ENCODE data around the gene ANKRD66. TPM values are rescaled to one million over a fixed set of nuclear protein-coding genes. Genes with fewer than 3 reads are reported as not detected.

Gene ANKRD66
- total RNA-seq, 3 donors from 2014 or later, result not detected

DNA sequence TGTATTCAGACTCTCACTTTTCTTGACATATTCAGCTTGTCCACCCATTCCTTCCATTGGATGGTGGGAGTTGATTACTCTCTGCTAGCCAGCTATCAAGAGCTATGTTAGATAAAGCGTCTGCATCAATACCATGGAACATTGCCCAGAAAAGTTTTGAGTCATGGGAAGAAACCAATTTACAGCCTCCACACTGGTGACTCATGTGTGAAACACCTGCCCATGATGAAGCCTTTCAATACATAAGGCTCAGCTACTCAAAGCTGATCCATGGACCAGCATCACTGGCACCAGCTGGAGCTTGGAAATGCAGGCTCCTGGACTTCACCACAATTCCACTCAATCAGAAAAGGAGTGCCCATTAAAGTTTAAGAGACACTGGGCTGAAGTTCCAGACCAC is 27.6 kb upstream of the ANKRD66 start:
- Histone ChIP-seq H3K36me3 (ENCODE audit: low read depth) (no peaks in the 10 kb centered on the region), H3K4me3 (no peak overlapping the region), H3K9me3 (no peaks in the 10 kb centered on the region), H3K4me1 (ENCODE audit: low read depth) (no peaks in the 10 kb centered on the region)
- ATAC-seq (peak; percentile 57), DNase-seq (no peak)
- intact Hi-C loops (cut with DNase I, micrococcal nuclease), result no loop called here
- no peak for TF ChIP-seq CTCF (IDR thresholded peaks at IDR 0.05)

DNA sequence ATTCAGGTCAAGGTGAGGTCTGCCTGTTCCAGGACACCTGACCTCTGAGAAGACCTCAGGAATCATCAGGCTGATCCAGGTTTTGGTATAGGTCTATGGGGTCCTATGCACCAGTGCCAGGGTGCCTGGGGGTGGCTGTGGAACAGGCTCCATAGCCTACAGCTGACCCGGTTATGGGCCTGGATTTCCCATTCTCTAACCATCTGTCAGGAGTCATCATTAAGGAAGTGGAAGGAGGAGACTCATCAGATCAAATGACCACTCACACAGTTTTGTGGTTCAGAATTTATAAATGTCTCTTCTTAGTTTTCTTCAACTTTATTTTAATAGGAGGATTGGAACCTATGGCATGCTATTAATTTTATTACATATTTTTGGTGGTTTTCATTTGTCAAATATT is 26.3 kb upstream of the ANKRD66 start:
- TF ChIP-seq CTCF (IDR thresholded peaks at IDR 0.05), result no peak
- ATAC-seq, result no peak
- H3K36me3 ChIP-seq (ENCODE audit: low read depth), result no peaks in the 10 kb centered on the region

GRCh38 chr6:46729787-46730326 is 16.9 kb upstream of the ANKRD66 start:
- Histone ChIP-seq H3K4me3 (no peak overlapping the region), H3K9me3 (no peaks in the 10 kb centered on the region), H3K36me3 (ENCODE audit: low read depth) (no peaks in the 10 kb centered on the region), H3K4me1 (ENCODE audit: low read depth) (no peaks in the 10 kb centered on the region)
- intact Hi-C loops (cut with DNase I, micrococcal nuclease), result no loop called here
- ATAC-seq (no peak), DNase-seq (no peak)
- no peak for TF ChIP-seq CTCF (IDR thresholded peaks at IDR 0.05)

More for the DNA sequence above, 26.3 kb upstream of the ANKRD66 start:
- Histone ChIP-seq H3K4me1 (ENCODE audit: low read depth) (no peaks in the 10 kb centered on the region), H3K4me3 (no peak overlapping the region), H3K9me3 (no peaks in the 10 kb centered on the region)
- intact Hi-C loops (cut with DNase I, micrococcal nuclease), result no loop called here
- DNase-seq, result no peak

DNA sequence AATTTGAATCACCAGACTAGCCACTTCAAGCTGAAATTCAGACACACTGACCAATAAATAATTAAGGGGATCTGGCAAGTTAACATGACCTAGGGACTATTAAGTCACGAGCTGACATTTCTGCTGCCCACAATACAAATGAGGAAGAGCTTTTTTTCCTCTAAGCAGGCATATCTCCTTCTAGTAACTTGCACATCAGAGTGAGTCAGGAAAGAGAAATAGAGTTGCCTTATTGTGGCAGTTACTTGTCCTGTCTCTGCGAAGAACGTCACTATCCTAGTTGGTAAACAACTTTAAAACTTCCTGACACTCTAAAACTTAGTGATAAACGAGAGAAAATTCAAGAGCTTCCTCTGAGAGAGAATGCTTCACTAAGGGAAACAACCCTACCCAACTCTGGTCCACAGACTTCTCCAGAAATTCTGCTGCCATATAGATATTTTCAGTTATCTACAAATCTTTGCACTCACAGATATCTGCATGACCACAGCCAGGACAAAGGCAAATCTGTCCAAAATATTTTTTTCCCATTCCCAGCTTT is 15.7 kb upstream of the ANKRD66 start:
- intact Hi-C loops (cut with DNase I, micrococcal nuclease), result no loop called here
- ATAC-seq (no peak), DNase-seq (no peak)
- H3K4me1 ChIP-seq (ENCODE audit: low read depth), result peaks cover 9% of the 10 kb centered on the region
- H3K4me3 ChIP-seq, result no peak overlapping the region
- TF ChIP-seq CTCF (IDR thresholded peaks at IDR 0.05), result no peak
- no peaks in the 10 kb centered on the region for H3K36me3 ChIP-seq (ENCODE audit: low read depth)
- no peaks in the 10 kb centered on the region for H3K9me3 ChIP-seq

DNA sequence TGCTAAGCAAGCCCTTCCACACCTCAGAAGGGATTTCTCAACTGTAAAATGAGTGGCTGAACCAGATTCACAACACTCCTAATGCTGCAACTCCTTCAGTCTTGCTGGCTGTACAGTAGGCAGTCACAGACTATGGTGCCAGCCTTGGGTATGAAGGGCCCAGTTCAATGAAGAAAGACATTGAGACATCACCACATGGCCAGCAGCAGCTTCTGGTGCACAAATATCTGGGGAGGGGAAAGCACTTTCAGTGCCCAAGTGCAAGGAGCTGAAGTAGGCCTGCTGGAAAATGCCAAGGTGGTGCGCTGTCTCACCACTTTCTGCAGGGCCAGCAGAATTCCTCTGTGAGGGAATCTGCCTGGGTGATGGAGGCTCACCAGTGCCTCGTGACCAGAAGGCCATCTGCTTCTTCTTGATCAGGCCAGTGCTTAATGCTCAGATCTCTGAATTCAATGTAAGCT is 13.4 kb upstream of the ANKRD66 start:
- Histone ChIP-seq H3K9me3 (no peaks in the 10 kb centered on the region), H3K4me1 (ENCODE audit: low read depth) (peaks cover 9% of the 10 kb centered on the region), H3K36me3 (ENCODE audit: low read depth) (no peaks in the 10 kb centered on the region), H3K4me3 (no peak overlapping the region)
- TF ChIP-seq CTCF (IDR thresholded peaks at IDR 0.05), result no peak
- intact Hi-C loops (cut with DNase I, micrococcal nuclease), result no loop called here
- ATAC-seq (no peak), DNase-seq (no peak)

Measured in mucosa of descending colon (tissue), 3 donors.